ENCODE data around the gene ENTPD5.

GRCh38 chr14:74064883-74065282, 45.8 kb upstream of the ENTPD5 start:
- no peak for TF ChIP-seq POLR2A (IDR thresholded peaks at IDR 0.05)
- TF ChIP-seq, protein P1, sequence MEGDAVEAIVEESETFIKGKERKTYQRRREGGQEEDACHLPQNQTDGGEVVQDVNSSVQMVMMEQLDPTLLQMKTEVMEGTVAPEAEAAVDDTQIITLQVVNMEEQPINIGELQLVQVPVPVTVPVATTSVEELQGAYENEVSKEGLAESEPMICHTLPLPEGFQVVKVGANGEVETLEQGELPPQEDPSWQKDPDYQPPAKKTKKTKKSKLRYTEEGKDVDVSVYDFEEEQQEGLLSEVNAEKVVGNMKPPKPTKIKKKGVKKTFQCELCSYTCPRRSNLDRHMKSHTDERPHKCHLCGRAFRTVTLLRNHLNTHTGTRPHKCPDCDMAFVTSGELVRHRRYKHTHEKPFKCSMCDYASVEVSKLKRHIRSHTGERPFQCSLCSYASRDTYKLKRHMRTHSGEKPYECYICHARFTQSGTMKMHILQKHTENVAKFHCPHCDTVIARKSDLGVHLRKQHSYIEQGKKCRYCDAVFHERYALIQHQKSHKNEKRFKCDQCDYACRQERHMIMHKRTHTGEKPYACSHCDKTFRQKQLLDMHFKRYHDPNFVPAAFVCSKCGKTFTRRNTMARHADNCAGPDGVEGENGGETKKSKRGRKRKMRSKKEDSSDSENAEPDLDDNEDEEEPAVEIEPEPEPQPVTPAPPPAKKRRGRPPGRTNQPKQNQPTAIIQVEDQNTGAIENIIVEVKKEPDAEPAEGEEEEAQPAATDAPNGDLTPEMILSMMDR (IDR thresholded peaks at IDR 0.05), result no peak

All from heart left ventricle (tissue), 13 donors.